Measurements from ENCODE around the gene CBX1. TPM values are rescaled to one million over a fixed set of nuclear protein-coding genes. Genes with fewer than 3 reads are reported as not detected.

CBX1 gene
- total RNA-seq, 1 experiment from 2014 or later, result 77.3 TPM

DNA sequence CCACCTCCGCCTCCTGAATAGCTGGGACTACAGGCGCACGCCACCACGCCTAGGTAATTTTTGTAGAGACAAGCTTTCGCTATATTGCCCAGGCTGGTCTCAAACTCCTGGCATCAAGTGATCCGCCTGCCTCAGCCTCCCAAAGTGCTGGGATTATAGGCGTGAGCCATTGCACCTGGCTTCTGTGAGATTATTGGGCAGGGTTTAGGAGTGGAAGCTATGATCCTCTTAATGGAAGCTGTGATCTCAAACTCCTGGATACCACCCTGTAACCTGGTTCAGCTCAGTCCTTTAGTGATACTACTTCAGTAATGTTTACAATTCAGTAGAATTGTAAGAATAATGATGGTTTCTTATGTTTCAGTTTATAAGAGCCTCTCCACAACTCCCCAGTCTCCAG is 39.0 kb downstream of the CBX1 start:
- Mint-ChIP-seq H3K4me1 (ENCODE audit: insufficient read depth, unreplicated experiment) (peaks cover 25% of the 10 kb centered on the region), H3K27me3 (ENCODE audit: insufficient read depth, unreplicated experiment) (no peaks in the 10 kb centered on the region), H3K9me3 (ENCODE audit: unreplicated experiment) (no peaks in the 10 kb centered on the region), H3K36me3 (ENCODE audit: insufficient read depth, unreplicated experiment) (peaks cover 94% of the 10 kb centered on the region), H3K27ac (ENCODE audit: low read depth, unreplicated experiment) (no peak overlapping the region), H3K4me3 (ENCODE audit: unreplicated experiment) (no peak overlapping the region)
- intact Hi-C loops (cut with micrococcal nuclease), result no loop called here
- TF ChIP-seq, protein P1, sequence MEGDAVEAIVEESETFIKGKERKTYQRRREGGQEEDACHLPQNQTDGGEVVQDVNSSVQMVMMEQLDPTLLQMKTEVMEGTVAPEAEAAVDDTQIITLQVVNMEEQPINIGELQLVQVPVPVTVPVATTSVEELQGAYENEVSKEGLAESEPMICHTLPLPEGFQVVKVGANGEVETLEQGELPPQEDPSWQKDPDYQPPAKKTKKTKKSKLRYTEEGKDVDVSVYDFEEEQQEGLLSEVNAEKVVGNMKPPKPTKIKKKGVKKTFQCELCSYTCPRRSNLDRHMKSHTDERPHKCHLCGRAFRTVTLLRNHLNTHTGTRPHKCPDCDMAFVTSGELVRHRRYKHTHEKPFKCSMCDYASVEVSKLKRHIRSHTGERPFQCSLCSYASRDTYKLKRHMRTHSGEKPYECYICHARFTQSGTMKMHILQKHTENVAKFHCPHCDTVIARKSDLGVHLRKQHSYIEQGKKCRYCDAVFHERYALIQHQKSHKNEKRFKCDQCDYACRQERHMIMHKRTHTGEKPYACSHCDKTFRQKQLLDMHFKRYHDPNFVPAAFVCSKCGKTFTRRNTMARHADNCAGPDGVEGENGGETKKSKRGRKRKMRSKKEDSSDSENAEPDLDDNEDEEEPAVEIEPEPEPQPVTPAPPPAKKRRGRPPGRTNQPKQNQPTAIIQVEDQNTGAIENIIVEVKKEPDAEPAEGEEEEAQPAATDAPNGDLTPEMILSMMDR (IDR thresholded peaks at IDR 0.05; ENCODE audit: unreplicated experiment), result no peak
- no TSS peak for BruUV-seq (replicated peaks)
- POLR2A ChIA-PET, result interaction anchor here (0.6 to 9.8 kb wide), 6 partner anchors 10 to 105 kb away, joined by 3 to 353 read pairs (median 5); partner anchors contain the start of genes CBX1 and NFE2L1
- no peak for DNase-seq (ENCODE audit: unreplicated experiment)
- CTCF ChIA-PET, result interaction anchor here (0.6 to 1.1 kb wide), 4 partner anchors 18 to 391 kb away, joined by 3 to 4 read pairs (median 3); no protein-coding TSS in a partner anchor

- Mint-ChIP-seq H3K27me3 (ENCODE audit: insufficient read depth, unreplicated experiment) (no peaks in the 10 kb centered on the region), H3K36me3 (ENCODE audit: insufficient read depth, unreplicated experiment) (peaks cover 96% of the 10 kb centered on the region), H3K4me3 (ENCODE audit: unreplicated experiment) (no peak overlapping the region), H3K4me1 (ENCODE audit: insufficient read depth, unreplicated experiment) (peaks cover 40% of the 10 kb centered on the region), H3K9me3 (ENCODE audit: unreplicated experiment) (no peaks in the 10 kb centered on the region), H3K27ac (ENCODE audit: low read depth, unreplicated experiment) (peak overlapping the region; percentile 64)
- CTCF ChIA-PET, result interaction anchor here (0.6 to 2.3 kb wide), 3 partner anchors 14 to 71 kb away, joined by 3 to 13 read pairs (median 8); no protein-coding TSS in a partner anchor
- POLR2A ChIA-PET, result interaction anchor here (2.1 to 3.1 kb wide), 2 partner anchors 12 to 34 kb away, joined by 13 to 24 read pairs; partner anchors contain the start of gene NFE2L1
- DNase-seq (ENCODE audit: unreplicated experiment), result no peak
- TSS peak; percentile 26 for BruUV-seq (replicated peaks)
- TF ChIP-seq, protein P1 (IDR thresholded peaks at IDR 0.05; ENCODE audit: unreplicated experiment), result no peak
- intact Hi-C loops (cut with micrococcal nuclease), result no loop called here
These were observed 41.0 kb downstream of the CBX1 start for GRCh38 chr17:48060249-48060648.

DNA sequence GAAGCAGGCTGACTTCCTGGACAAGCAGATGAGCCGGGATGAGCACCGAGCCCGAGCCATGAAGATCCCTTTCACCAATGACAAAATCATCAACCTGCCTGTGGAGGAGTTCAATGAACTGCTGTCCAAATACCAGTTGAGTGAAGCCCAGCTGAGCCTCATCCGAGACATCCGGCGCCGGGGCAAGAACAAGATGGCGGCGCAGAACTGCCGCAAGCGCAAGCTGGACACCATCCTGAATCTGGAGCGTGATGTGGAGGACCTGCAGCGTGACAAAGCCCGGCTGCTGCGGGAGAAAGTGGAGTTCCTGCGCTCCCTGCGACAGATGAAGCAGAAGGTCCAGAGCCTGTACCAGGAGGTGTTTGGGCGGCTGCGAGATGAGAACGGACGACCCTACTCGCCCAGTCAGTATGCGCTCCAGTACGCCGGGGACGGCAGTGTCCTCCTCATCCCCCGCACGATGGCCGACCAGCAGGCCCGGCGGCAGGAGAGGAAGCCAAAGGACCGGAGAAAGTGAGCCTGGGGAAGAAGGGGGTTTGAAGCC is 42.1 kb downstream of the CBX1 start:
- H3K27me3 Mint-ChIP-seq (ENCODE audit: insufficient read depth, unreplicated experiment), result no peaks in the 10 kb centered on the region
- no peak overlapping the region for H3K4me3 Mint-ChIP-seq (ENCODE audit: unreplicated experiment)
- peaks cover 34% of the 10 kb centered on the region for H3K4me1 Mint-ChIP-seq (ENCODE audit: insufficient read depth, unreplicated experiment)
- peak overlapping the region; percentile 64 for H3K27ac Mint-ChIP-seq (ENCODE audit: low read depth, unreplicated experiment)
- TF ChIP-seq, protein P1 (IDR thresholded peaks at IDR 0.05; ENCODE audit: unreplicated experiment), result no peak
- POLR2A ChIA-PET, result interaction anchor here (1.5 to 17.1 kb wide), 3 partner anchors 7 to 41 kb away, joined by 5 to 353 read pairs (median 24); partner anchors contain the start of gene NFE2L1
- intact Hi-C loops (cut with micrococcal nuclease), result no loop called here
- CTCF ChIA-PET, result interaction anchor here (1.4 to 1.6 kb wide), 2 partner anchors 33 to 34 kb away, joined by 5 read pairs; no protein-coding TSS in a partner anchor
- no peaks in the 10 kb centered on the region for H3K9me3 Mint-ChIP-seq (ENCODE audit: unreplicated experiment)
- no TSS peak for BruUV-seq (replicated peaks)
- H3K36me3 Mint-ChIP-seq (ENCODE audit: insufficient read depth, unreplicated experiment), result peaks cover 94% of the 10 kb centered on the region
- DNase-seq (ENCODE audit: unreplicated experiment), result no peak

DNA sequence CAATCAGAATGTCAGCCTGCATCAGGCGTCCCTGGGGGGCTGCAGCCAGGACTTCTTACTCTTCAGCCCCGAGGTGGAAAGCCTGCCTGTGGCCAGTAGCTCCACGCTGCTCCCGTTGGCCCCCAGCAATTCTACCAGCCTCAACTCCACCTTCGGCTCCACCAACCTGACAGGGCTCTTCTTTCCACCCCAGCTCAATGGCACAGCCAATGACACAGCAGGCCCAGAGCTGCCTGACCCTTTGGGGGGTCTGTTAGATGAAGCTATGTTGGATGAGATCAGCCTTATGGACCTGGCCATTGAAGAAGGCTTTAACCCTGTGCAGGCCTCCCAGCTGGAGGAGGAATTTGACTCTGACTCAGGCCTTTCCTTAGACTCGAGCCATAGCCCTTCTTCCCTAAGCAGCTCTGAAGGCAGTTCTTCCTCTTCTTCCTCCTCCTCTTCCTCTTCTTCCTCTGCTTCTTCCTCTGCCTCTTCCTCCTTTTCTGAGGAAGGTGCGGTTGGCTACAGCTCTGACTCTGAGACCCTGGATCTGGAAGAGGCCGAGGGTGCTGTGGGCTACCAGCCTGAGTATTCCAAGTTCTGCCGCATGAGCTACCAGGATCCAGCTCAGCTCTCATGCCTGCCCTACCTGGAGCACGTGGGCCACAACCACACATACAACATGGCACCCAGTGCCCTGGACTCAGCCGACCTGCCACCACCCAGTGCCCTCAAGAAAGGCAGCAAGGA is 42.7 kb downstream of the CBX1 start:
- POLR2A ChIA-PET, result interaction anchor here (1.0 to 17.1 kb wide), 5 partner anchors 7 to 50 kb away, joined by 4 to 353 read pairs (median 5); partner anchors contain the start of gene NFE2L1
- BruUV-seq (replicated peaks), result no TSS peak
- no peak overlapping the region for H3K4me3 Mint-ChIP-seq (ENCODE audit: unreplicated experiment)
- H3K9me3 Mint-ChIP-seq (ENCODE audit: unreplicated experiment), result no peaks in the 10 kb centered on the region
- CTCF ChIA-PET, result interaction anchor here (0.7 to 1.6 kb wide), 5 partner anchors 11 to 49 kb away, joined by 3 to 5 read pairs (median 5); partner anchors contain the start of gene SNX11
- H3K4me1 Mint-ChIP-seq (ENCODE audit: insufficient read depth, unreplicated experiment), result peaks cover 36% of the 10 kb centered on the region
- DNase-seq (ENCODE audit: unreplicated experiment), result no peak
- intact Hi-C loops (cut with micrococcal nuclease), result no loop called here
- peaks cover 91% of the 10 kb centered on the region for H3K36me3 Mint-ChIP-seq (ENCODE audit: insufficient read depth, unreplicated experiment)
- TF ChIP-seq, protein P1 (IDR thresholded peaks at IDR 0.05; ENCODE audit: unreplicated experiment), result no peak
- H3K27ac Mint-ChIP-seq (ENCODE audit: low read depth, unreplicated experiment), result peak overlapping the region; percentile 16
- H3K27me3 Mint-ChIP-seq (ENCODE audit: insufficient read depth, unreplicated experiment), result no peaks in the 10 kb centered on the region
